OCI-LY3 (cell line): ENCODE measurements around the gene CFAP161.

ENCODE experiments used
- CTCF ChIP-seq: fragments of 200-600, 300-600 bp; sonication (generic); IDR thresholded peaks from 2 replicates; pipeline ENCODE4 v1.5.1; 2014; ENCODE audit warnings: antibody characterized with exemption, low read length, low read depth
- EZH2phosphoT487 ChIP-seq: fragments of 200-600 bp; shearing (Covaris generic); IDR thresholded peaks from 2 replicates; pipeline ENCODE4 v1.6.1; 2018; ENCODE audit warnings: antibody characterized with exemption, mixed run types, low read depth

GRCh38 chr15:81161851-81162250 is 27.8 kb downstream of the CFAP161 start:
- TF ChIP-seq CTCF = no peak
- TF ChIP-seq EZH2phosphoT487 = no peak
